ENCODE measurements around the gene CENPP.

Gene CENPP

GRCh38 chr9:92429836-92430235 lies 104.1 kb downstream of the CENPP start:
- no peak for DNase-seq

GRCh38 chr9:92432350-92432749 lies 106.6 kb downstream of the CENPP start:
- no peak for DNase-seq

GRCh38 chr9:92432972-92433548 lies 107.3 kb downstream of the CENPP start:
- no peak for DNase-seq

GRCh38 chr9:92435263-92435662 lies 109.5 kb downstream of the CENPP start:
- no peak for DNase-seq

- DNase-seq = no peak
Observed at GRCh38 chr9:92438900-92439526, 113.3 kb downstream of the CENPP start.

GRCh38 chr9:92439921-92440750 lies 114.4 kb downstream of the CENPP start:
- no peak for DNase-seq

- DNase-seq = no peak
Observed at GRCh38 chr9:92440751-92441046, 114.9 kb downstream of the CENPP start.

- DNase-seq = no peak
Observed at GRCh38 chr9:92444841-92445240, 119.1 kb downstream of the CENPP start.

- DNase-seq = no peak
Observed at GRCh38 chr9:92446536-92446935, 120.8 kb downstream of the CENPP start.

- no peak for DNase-seq
Observed at GRCh38 chr9:92455217-92455616, 129.5 kb downstream of the CENPP start.

GRCh38 chr9:92457576-92457975 lies 131.8 kb downstream of the CENPP start:
- no peak for DNase-seq

- DNase-seq = no peak
Observed at GRCh38 chr9:92463387-92463786, 137.6 kb downstream of the CENPP start.

GRCh38 chr9:92463984-92464383 lies 138.2 kb downstream of the CENPP start:
- DNase-seq = no peak

GRCh38 chr9:92467041-92467440 lies 141.3 kb downstream of the CENPP start:
- DNase-seq = no peak

GRCh38 chr9:92467511-92467910 lies 141.8 kb downstream of the CENPP start:
- DNase-seq = no peak

GRCh38 chr9:92468206-92468605 lies 142.5 kb downstream of the CENPP start:
- no peak for DNase-seq

GRCh38 chr9:92474587-92474986 lies 148.8 kb downstream of the CENPP start:
- no peak for DNase-seq

GRCh38 chr9:92476962-92477361 lies 151.2 kb downstream of the CENPP start:
- DNase-seq = no peak

GRCh38 chr9:92478783-92479182 lies 153.0 kb downstream of the CENPP start:
- no peak for DNase-seq

- DNase-seq = no peak
Observed at GRCh38 chr9:92479346-92479745, 153.6 kb downstream of the CENPP start.

GRCh38 chr9:92480291-92480771 lies 154.6 kb downstream of the CENPP start:
- DNase-seq = no peak

- DNase-seq = no peak
Observed at GRCh38 chr9:92480986-92481633, 155.4 kb downstream of the CENPP start.

GRCh38 chr9:92482329-92482728 lies 156.6 kb downstream of the CENPP start, which contains the start of gene ASPN:
Gene ASPN (minus strand): TSS chr9:92482506.
- no peak for DNase-seq

- no peak for DNase-seq
Observed at GRCh38 chr9:92482805-92483204, 157.1 kb downstream of the CENPP start.
